HepG2 (cell line): Measurements from ENCODE around the gene MCM8. TPM values are rescaled to one million over a fixed set of nuclear protein-coding genes. Genes with fewer than 3 reads are reported as not detected.

Experiments
- BRF2 ChIP-seq: sonication (generic); formaldehyde crosslinking; IDR thresholded peaks from 2 replicates; pipeline ENCODE4 v1.8.1; 2022; ENCODE audit warnings: mild to moderate bottlenecking, missing genetic modification reagents
- ETV6 ChIP-seq: sonication (generic); formaldehyde crosslinking; conservative IDR thresholded peaks from 2 replicates; pipeline ENCODE4 v1.4.0; 2020; ENCODE audit warnings: missing genetic modification reagents
- FOXC1 ChIP-seq: sonication (generic); formaldehyde crosslinking; IDR thresholded peaks from 2 replicates; pipeline ENCODE4 v1.8.0; 2022; ENCODE audit warnings: mild to moderate bottlenecking, missing genetic modification reagents, borderline replicate concordance
- LCORL ChIP-seq, 2 experiments: fragments of 450-650 bp in 1 of 2; sonication (generic) in 1 of 2; formaldehyde crosslinking in 1 of 2; IDR thresholded peaks; 2 replicates each; pipeline versions ENCODE4 v1.5.0 to v1.6.1; 2017 to 2020; ENCODE audit warnings: antibody characterized with exemption in 1 of 2, missing genetic modification reagents in 1 of 2
- MAF1 ChIP-seq: sonication (generic); formaldehyde crosslinking; IDR thresholded peaks from 2 replicates; pipeline ENCODE4 v1.5.0; 2020; ENCODE audit warnings: missing genetic modification reagents, borderline replicate concordance
- SIX4 ChIP-seq: sonication (generic); formaldehyde crosslinking; IDR thresholded peaks from 2 replicates; pipeline ENCODE4 v1.4.0; 2020; ENCODE audit warnings: missing genetic modification reagents
- TEF ChIP-seq: sonication (generic); formaldehyde crosslinking; IDR thresholded peaks from 2 replicates; pipeline ENCODE4 v1.5.0; 2020; ENCODE audit warnings: missing genetic modification reagents
- XBP1 ChIP-seq: sonication (generic); formaldehyde crosslinking; IDR thresholded peaks from 2 replicates; pipeline ENCODE4 v1.5.0; 2020; ENCODE audit warnings: missing genetic modification reagents
- ZBTB26 ChIP-seq: IDR thresholded peaks from 2 replicates; pipeline ENCODE4 v1.6.1; 2016; ENCODE audit warnings: missing compliant biosample characterization, missing genetic modification reagents, borderline replicate concordance
- ZNF264 ChIP-seq: sonication (generic); formaldehyde crosslinking; IDR thresholded peaks from 2 replicates; pipeline ENCODE4 v1.4.0; 2020; ENCODE audit warnings: missing genetic modification reagents
- ZNF407 ChIP-seq: sonication (generic); formaldehyde crosslinking; IDR thresholded peaks from one replicate; pipeline ENCODE4 v1.5.1; 2020; ENCODE audit warnings: mild to moderate bottlenecking, missing genetic modification reagents; ENCODE audit errors: not compliant biosample characterization
- ZNF414 ChIP-seq: sonication (generic); formaldehyde crosslinking; IDR thresholded peaks from 2 replicates; pipeline ENCODE4 v1.5.0; 2020; ENCODE audit warnings: missing genetic modification reagents
- ZNF451 ChIP-seq: sonication (generic); formaldehyde crosslinking; IDR thresholded peaks from 2 replicates; pipeline ENCODE4 v1.5.0; 2020; ENCODE audit warnings: mild to moderate bottlenecking, missing genetic modification reagents
- ZNF496 ChIP-seq: sonication (generic); formaldehyde crosslinking; IDR thresholded peaks from 2 replicates; pipeline ENCODE4 v1.8.1; 2023; ENCODE audit warnings: mild to moderate bottlenecking, moderate library complexity, missing genetic modification reagents; ENCODE audit not compliant: insufficient replicate concordance
- ZNF782 ChIP-seq: sonication (generic); formaldehyde crosslinking; IDR thresholded peaks from 2 replicates; pipeline ENCODE4 v1.4.0; 2020; ENCODE audit warnings: missing genetic modification reagents, mild to moderate bottlenecking, borderline replicate concordance
- ZSCAN12 ChIP-seq: sonication (generic); formaldehyde crosslinking; IDR thresholded peaks from 2 replicates; pipeline ENCODE4 v1.9.0; 2021; ENCODE audit warnings: mild to moderate bottlenecking, missing genetic modification reagents
- polyA plus RNA-seq, 8 experiments: library from polyadenylated mRNA; depleted of rRNA in 3 of 8; stranded (reverse) in 7 of 8; unstranded in 1 of 8; fragments of >200 nt; fragmentation: Illumina TruSeq in 4 of 8; extraction: Trizol in 4 of 8; gene quantifications; 2 replicates each; pipeline versions ENCODE4 v1.2.1 to v1.2.3, GENCODE V29; 2011 to 2016; ENCODE audit warnings: low read depth in 4 of 8, missing spikeins in 1 of 8, mixed read lengths in 1 of 8; ENCODE audit not compliant: insufficient read depth in 1 of 8
- total RNA-seq, 5 experiments: library from RNA; depleted of rRNA; stranded (reverse); fragments of >200 nt; fragmentation: Illumina TruSeq; extraction: Trizol; gene quantifications; 2 replicates each; pipeline ENCODE4 v1.2.3, GENCODE V29; 2016; ENCODE audit warnings: low read depth in 1 of 5

Gene MCM8
- total and polyA plus RNA-seq, 2 of the 13 experiments (the other 11 are each of a cell fraction or from before 2014, with no cell fraction given), result 11.5 to 59.3 TPM

GRCh38 chr20:5950271-5951031 lies at the start of gene MCM8, which contains the start of gene TRMT6 (continued):
- peak; percentile 90 for TF ChIP-seq ZNF407
- TF ChIP-seq LCORL (IDR thresholded peaks at IDR 0.05), result peak; percentile 47; the same call in 1 of the 2 replicates
- peak; percentile 78 for TF ChIP-seq LCORL (CRISPR knock-in tag; IDR thresholded peaks at IDR 0.05)
- peak; percentile 87 for TF ChIP-seq BRF2 (CRISPR knock-in tag)
- TF ChIP-seq ZNF414 (CRISPR knock-in tag), result peak; percentile 90
- TF ChIP-seq ZNF496, result no peak
- TF ChIP-seq ZNF264 (CRISPR knock-in tag), result peak; percentile 54; the same call in 1 of the 2 replicates
- TF ChIP-seq ZNF782 (CRISPR knock-in tag), result peak; percentile 91
- no peak for TF ChIP-seq MAF1
- TF ChIP-seq ZSCAN12, result no peak
- TF ChIP-seq ZBTB26 (CRISPR knock-in tag), result peak; percentile 93
- TF ChIP-seq FOXC1 (CRISPR knock-in tag), result peak; percentile 97
- TF ChIP-seq TEF (CRISPR knock-in tag), result no peak; the same call in 1 of the 2 replicates
- TF ChIP-seq XBP1 (CRISPR knock-in tag), result no peak; the same call in 1 of the 2 replicates
- peak; percentile 96 for TF ChIP-seq ZNF451
- TF ChIP-seq ETV6 (CRISPR knock-in tag), result peak; percentile 96; the same call in 1 of the 2 replicates
- peak; percentile 90 for TF ChIP-seq SIX4 (CRISPR knock-in tag)
